NCI-H446 treated with DMSO at 0.1 percent for 48 hours (cell line): ENCODE measurements around the gene NOL4L.
"Not testable (repeated sequence)": the region's sequence is repeated elsewhere in the genome, so short reads cannot be mapped to it uniquely, and the experiment has no call there.

Source experiments
- DNase-seq: peaks from one replicate; lab custom pipeline; 2025; lab: John Stamatoyannopoulos, UW

Gene NOL4L

GRCh38 chr20:32596681-32597252 lies 11.6 kb upstream of the NOL4L start:
- no peak for DNase-seq

GRCh38 chr20:32595143-32595542 lies 10.0 kb upstream of the NOL4L start:
- no peak for DNase-seq

- DNase-seq, result not testable (repeated sequence)
These were observed 9.5 kb upstream of the NOL4L start for GRCh38 chr20:32594669-32595068.

- DNase-seq, result no peak
These were observed 9.1 kb upstream of the NOL4L start for GRCh38 chr20:32594204-32594603.

GRCh38 chr20:32592616-32593015 lies 7.5 kb upstream of the NOL4L start:
- DNase-seq, result not testable (repeated sequence)

GRCh38 chr20:32592022-32592421 lies 6.9 kb upstream of the NOL4L start:
- DNase-seq, result no peak

GRCh38 chr20:32589769-32590168 lies 4.6 kb upstream of the NOL4L start:
- no peak for DNase-seq

- no peak for DNase-seq
These were observed 4.1 kb upstream of the NOL4L start for GRCh38 chr20:32589256-32589655.

- DNase-seq, result no peak
These were observed 2.9 kb upstream of the NOL4L start for GRCh38 chr20:32588040-32588439.

GRCh38 chr20:32586291-32586690 lies 1.2 kb upstream of the NOL4L start:
- DNase-seq, result no peak

GRCh38 chr20:32585586-32586127 lies 524 bp upstream of the NOL4L start:
- DNase-seq, result no peak

- DNase-seq, result no peak
These were observed 1.5 kb downstream of the NOL4L start for GRCh38 chr20:32583581-32584070.

GRCh38 chr20:32582659-32583580 lies 2.2 kb downstream of the NOL4L start:
- no peak for DNase-seq

GRCh38 chr20:32581839-32582658 lies 3.1 kb downstream of the NOL4L start:
- DNase-seq, result no peak

- DNase-seq, result no peak
These were observed 3.9 kb downstream of the NOL4L start for GRCh38 chr20:32580970-32581838.

GRCh38 chr20:32580219-32580969 lies 4.7 kb downstream of the NOL4L start:
- DNase-seq, result no peak

GRCh38 chr20:32578840-32579390 lies 6.2 kb downstream of the NOL4L start:
- no peak for DNase-seq

- DNase-seq, result not testable (repeated sequence)
These were observed 7.1 kb downstream of the NOL4L start for GRCh38 chr20:32578062-32578461.

GRCh38 chr20:32577657-32578056 lies 7.5 kb downstream of the NOL4L start:
- DNase-seq, result no peak

GRCh38 chr20:32577023-32577422 lies 8.1 kb downstream of the NOL4L start:
- DNase-seq, result no peak
